ENCODE results near the gene ARMH1. TPM values are rescaled to one million over a fixed set of nuclear protein-coding genes. Genes with fewer than 3 reads are reported as not detected.

The ARMH1 gene
- total and polyA plus RNA-seq, 2 donors (not counting 1 experiment from before 2014, with no cell fraction given) = 10.2 to 225 TPM

- peaks cover 63% of the 10 kb centered on the region for H3K4me1 Mint-ChIP-seq
- Histone ChIP-seq H3K9ac (ENCODE audit: low read length) (no peak overlapping the region), H3K36me3 (replicated peaks in 1 of 2; ENCODE audit: control extremely low read depth in 1 of 2, control insufficient read depth in 1 of 2, extremely low read depth in 1 of 2, insufficient read depth in 2 of 2, low read length in 1 of 2) (no peaks in the 10 kb centered on the region), H3K27me3 (replicated peaks in 1 of 4; ENCODE audit: control extremely low read depth in 1 of 4, control insufficient read depth in 3 of 4, insufficient read depth in 4 of 4, low read length in 3 of 4) (no peaks in the 10 kb centered on the region), H3K79me2 (ENCODE audit: control insufficient read depth, insufficient read depth, low read length) (no peaks in the 10 kb centered on the region), H3K4me2 (replicated peaks; ENCODE audit: low read depth, low read length, poor library complexity, severe bottlenecking) (peak overlapping the region; percentile 57), H3K4me3 (ENCODE audit: control extremely low read depth in 1 of 5, extremely low read depth in 1 of 5, insufficient read depth in 1 of 5, low read depth in 2 of 5, low read length in 4 of 5) (no peak overlapping the region), H2AFZ (ENCODE audit: insufficient read depth, low read depth, low read length, poor library complexity, severe bottlenecking) (peak overlapping the region; percentile 30), H3K4me1 (ENCODE audit: control insufficient read depth in 2 of 2, insufficient read depth in 2 of 2, low read length in 2 of 2) (peaks cover 50 to 53% of the 10 kb centered on the region in 2 donors), H3K27ac (ENCODE audit: low read length in 2 of 2) (peak overlapping the region in 1 of 2 donors; percentile 56), H3K9me3 (ENCODE audit: control extremely low read depth in 1 of 3, control insufficient read depth in 2 of 3, insufficient read depth in 1 of 3, low read length in 2 of 3) (no peaks in the 10 kb centered on the region), H4K20me1 (ENCODE audit: control insufficient read depth, insufficient read depth, low read length, poor library complexity, severe bottlenecking) (no peaks in the 10 kb centered on the region)
- H3K4me3 Mint-ChIP-seq = peak overlapping the region; percentile 64
- intact Hi-C loops (cut with micrococcal nuclease) = loop anchor here (1.0 to 2.0 kb wide), 2 partner anchors 14 to 72 kb away; no protein-coding TSS in a partner anchor
- TF ChIP-seq EZH2 (IDR thresholded peaks at IDR 0.05; ENCODE audit: borderline replicate concordance, insufficient read depth, low read depth, low read length, poor library complexity, severe bottlenecking) (no peak), CTCF (IDR thresholded peaks at IDR 0.05) (peak; percentile 92)
- H3K27me3 Mint-ChIP-seq = no peaks in the 10 kb centered on the region
- WGBS (ENCODE audit: insufficient coverage) = 2% methylated on average over 7 of the region's 9 CpGs
- H3K9me3 Mint-ChIP-seq (ENCODE audit: insufficient read depth) = no peaks in the 10 kb centered on the region
- DNase-seq (peak; percentile 87), ATAC-seq (ENCODE audit: low read depth) (peak; percentile 82)
- ChIA-PET CTCF (interaction anchor here (0.6 to 14.7 kb wide), 10 partner anchors 8 to 588 kb away, joined by 3 to 196 read pairs (median 4); partner anchors contain the start of genes ARMH1 and RNU5D-1), POLR2A (interaction anchor here (0.6 to 4.7 kb wide), 4 partner anchors 7 to 15 kb away, joined by 3 to 34 read pairs (median 12); partner anchors contain the start of gene RNU5D-1)
- peak overlapping the region; percentile 86 for H3K27ac Mint-ChIP-seq
Observed at GRCh38 chr1:44714944-44715571, 40.5 kb downstream of the ARMH1 start.

GRCh38 chr1:44717156-44717555 is 42.6 kb downstream of the ARMH1 start:
- DNase-seq (no peak), ATAC-seq (ENCODE audit: low read depth) (no peak)
- Mint-ChIP-seq H3K27me3 (no peaks in the 10 kb centered on the region), H3K4me3 (no peak overlapping the region), H3K4me1 (peaks cover 78% of the 10 kb centered on the region), H3K27ac (peak overlapping the region; percentile 50), H3K9me3 (ENCODE audit: insufficient read depth) (no peaks in the 10 kb centered on the region)
- POLR2A ChIA-PET = interaction anchor here (0.7 to 0.8 kb wide), 2 partner anchors 117 to 586 kb away, joined by 4 to 6 read pairs; no protein-coding TSS in a partner anchor
- no peaks in the 10 kb centered on the region for H3K27me3 ChIP-seq (replicated peaks in 1 of 4; ENCODE audit: control extremely low read depth in 1 of 4, control insufficient read depth in 3 of 4, insufficient read depth in 4 of 4, low read length in 3 of 4)
- H3K9ac ChIP-seq (ENCODE audit: low read length) = no peak overlapping the region
- TF ChIP-seq CTCF (IDR thresholded peaks at IDR 0.05) (no peak), EZH2 (IDR thresholded peaks at IDR 0.05; ENCODE audit: borderline replicate concordance, insufficient read depth, low read depth, low read length, poor library complexity, severe bottlenecking) (no peak)
- H3K9me3 ChIP-seq (ENCODE audit: control extremely low read depth in 1 of 3, control insufficient read depth in 2 of 3, insufficient read depth in 1 of 3, low read length in 2 of 3) = no peaks in the 10 kb centered on the region
- H4K20me1 ChIP-seq (ENCODE audit: control insufficient read depth, insufficient read depth, low read length, poor library complexity, severe bottlenecking) = no peaks in the 10 kb centered on the region
- H3K79me2 ChIP-seq (ENCODE audit: control insufficient read depth, insufficient read depth, low read length) = no peaks in the 10 kb centered on the region
- H3K4me1 ChIP-seq (ENCODE audit: control insufficient read depth in 2 of 2, insufficient read depth in 2 of 2, low read length in 2 of 2) = peaks cover 61 to 67% of the 10 kb centered on the region in 2 donors
- intact Hi-C loops (cut with micrococcal nuclease) = no loop called here
- H3K4me3 ChIP-seq (ENCODE audit: control extremely low read depth in 1 of 5, extremely low read depth in 1 of 5, insufficient read depth in 1 of 5, low read depth in 2 of 5, low read length in 4 of 5) = no peak overlapping the region
- 100% methylated on average over 4 of the region's 4 CpGs for WGBS (ENCODE audit: insufficient coverage)
- H3K36me3 ChIP-seq (replicated peaks in 1 of 2; ENCODE audit: control extremely low read depth in 1 of 2, control insufficient read depth in 1 of 2, extremely low read depth in 1 of 2, insufficient read depth in 2 of 2, low read length in 1 of 2) = no peaks in the 10 kb centered on the region
- H3K27ac ChIP-seq (ENCODE audit: low read length in 2 of 2) = no peak overlapping the region
- H3K4me2 ChIP-seq (replicated peaks; ENCODE audit: low read depth, low read length, poor library complexity, severe bottlenecking) = no peak overlapping the region
- no peak overlapping the region for H2AFZ ChIP-seq (ENCODE audit: insufficient read depth, low read depth, low read length, poor library complexity, severe bottlenecking)
- CTCF ChIA-PET = interaction anchor here (0.6 to 14.7 kb wide), 7 partner anchors 8 to 366 kb away, joined by 3 to 196 read pairs (median 3); partner anchors contain the start of gene RNU5D-1

Data from B cell (primary cell).